Thyroid gland (tissue), 4 donors: ENCODE results near the gene MRC1.

Experiments
- CTCF ChIP-seq, 6 experiments: fragments of 200-600 bp in 3 of 6; fragments of 450-650 bp in 3 of 6; sonication (generic) in 3 of 6; IDR thresholded peaks; one replicate each; pipeline ENCODE4 v1.5.1; 2016 to 2019; ENCODE audit warnings: antibody characterized with exemption in 6 of 6, mild to moderate bottlenecking in 2 of 6, inconsistent platforms in 1 of 6, moderate library complexity in 1 of 6
- POLR2A ChIP-seq, 2 donors: fragments of 450-650 bp; IDR thresholded peaks; one replicate each; pipeline ENCODE4 v1.6.1; 2017; ENCODE audit warnings: antibody characterized with exemption in 2 of 2, mild to moderate bottlenecking in 2 of 2, moderate library complexity in 1 of 2

- no peak for TF ChIP-seq CTCF (IDR thresholded peaks at IDR 0.05)
- TF ChIP-seq POLR2A (IDR thresholded peaks at IDR 0.05), result no peak
Observed at GRCh38 chr10:17865351-17865750, 56.2 kb downstream of the MRC1 start.
